GM12874 (cell line): ENCODE data around the gene BTBD3.

Source experiments
- TF ChIP-seq, protein P1 (sequence below): IDR thresholded peaks from 2 replicates; pipeline ENCODE4 v1.5.1; 2011; ENCODE audit warnings: low read depth, mild to moderate bottlenecking, control low read depth, low read length, moderate library complexity; ENCODE audit not compliant: insufficient read depth

Gene BTBD3

GRCh38 chr20:11949711-11950110 is 32.0 kb downstream of the BTBD3 start:
- TF ChIP-seq, protein P1, sequence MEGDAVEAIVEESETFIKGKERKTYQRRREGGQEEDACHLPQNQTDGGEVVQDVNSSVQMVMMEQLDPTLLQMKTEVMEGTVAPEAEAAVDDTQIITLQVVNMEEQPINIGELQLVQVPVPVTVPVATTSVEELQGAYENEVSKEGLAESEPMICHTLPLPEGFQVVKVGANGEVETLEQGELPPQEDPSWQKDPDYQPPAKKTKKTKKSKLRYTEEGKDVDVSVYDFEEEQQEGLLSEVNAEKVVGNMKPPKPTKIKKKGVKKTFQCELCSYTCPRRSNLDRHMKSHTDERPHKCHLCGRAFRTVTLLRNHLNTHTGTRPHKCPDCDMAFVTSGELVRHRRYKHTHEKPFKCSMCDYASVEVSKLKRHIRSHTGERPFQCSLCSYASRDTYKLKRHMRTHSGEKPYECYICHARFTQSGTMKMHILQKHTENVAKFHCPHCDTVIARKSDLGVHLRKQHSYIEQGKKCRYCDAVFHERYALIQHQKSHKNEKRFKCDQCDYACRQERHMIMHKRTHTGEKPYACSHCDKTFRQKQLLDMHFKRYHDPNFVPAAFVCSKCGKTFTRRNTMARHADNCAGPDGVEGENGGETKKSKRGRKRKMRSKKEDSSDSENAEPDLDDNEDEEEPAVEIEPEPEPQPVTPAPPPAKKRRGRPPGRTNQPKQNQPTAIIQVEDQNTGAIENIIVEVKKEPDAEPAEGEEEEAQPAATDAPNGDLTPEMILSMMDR: no peak

- TF ChIP-seq, protein P1: no peak
Observed at GRCh38 chr20:11951696-11952095, 34.0 kb downstream of the BTBD3 start.

- TF ChIP-seq, protein P1: no peak
Observed at GRCh38 chr20:11952639-11953038, 34.9 kb downstream of the BTBD3 start.

DNA sequence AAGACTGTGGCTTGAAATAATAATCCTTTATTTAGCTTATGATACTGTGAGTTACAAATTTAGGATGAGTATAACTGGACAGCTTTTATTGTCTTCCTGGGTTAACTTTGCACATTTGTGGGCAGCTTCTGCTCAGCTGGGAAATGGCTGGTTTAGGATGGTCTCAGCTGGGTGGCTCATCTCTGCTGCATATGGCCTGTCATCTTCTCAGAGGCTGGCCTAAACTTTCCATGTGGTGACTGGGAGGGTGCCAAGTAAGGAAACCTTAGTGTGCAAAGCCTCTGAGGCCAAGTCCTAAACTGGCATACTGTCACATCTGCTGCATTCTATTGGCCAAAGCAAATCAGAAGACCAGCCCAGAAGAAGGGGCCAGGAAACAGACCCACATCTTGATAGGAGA is 40.2 kb downstream of the BTBD3 start:
- TF ChIP-seq, protein P1: no peak

- TF ChIP-seq, protein P1: no peak
Observed at GRCh38 chr20:11958855-11959254, 41.2 kb downstream of the BTBD3 start.

GRCh38 chr20:11965602-11966001 is 47.9 kb downstream of the BTBD3 start:
- TF ChIP-seq, protein P1: no peak

- TF ChIP-seq, protein P1: no peak
Observed at GRCh38 chr20:11966186-11966585, 48.5 kb downstream of the BTBD3 start.

GRCh38 chr20:11970243-11970836 is 52.6 kb downstream of the BTBD3 start:
- TF ChIP-seq, protein P1: no peak
